ENCODE data around the gene CSTB. TPM values are rescaled to one million over a fixed set of nuclear protein-coding genes. Genes with fewer than 3 reads are reported as not detected.

CSTB gene
- total and polyA plus RNA-seq, 2 donors (not counting 3 experiments of a cell fraction or from before 2014, with no cell fraction given), result 65.8 to 83.7 TPM

- Histone ChIP-seq H3K4me3 (replicated peaks in 1 of 3; ENCODE audit: insufficient read depth in 1 of 3, low read depth in 1 of 3, low read length in 3 of 3) (no peak overlapping the region), H3K4me1 (ENCODE audit: control insufficient read depth, extremely low read depth, insufficient read depth, low read length) (peaks cover 4% of the 10 kb centered on the region), H3K9me3 (replicated peaks; ENCODE audit: control insufficient read depth, insufficient read depth, low read length) (no peaks in the 10 kb centered on the region), H4K20me1 (replicated peaks; ENCODE audit: control insufficient read depth, extremely low read depth, insufficient read depth, low read length) (no peaks in the 10 kb centered on the region), H3K4me2 (ENCODE audit: insufficient read depth, low read length) (no peak overlapping the region), H3K9ac (replicated peaks; ENCODE audit: extremely low read depth, insufficient read depth, low read length) (no peak overlapping the region), H3K27me3 (ENCODE audit: control insufficient read depth in 2 of 2, insufficient read depth in 2 of 2, low read length in 2 of 2) (no peaks in the 10 kb centered on the region), H3K27ac (ENCODE audit: insufficient read depth, low read depth, low read length) (no peak overlapping the region), H3K36me3 (ENCODE audit: control insufficient read depth in 2 of 2, extremely low read depth in 1 of 2, insufficient read depth in 2 of 2, low read length in 2 of 2) (peaks cover 0 to 19% of the 10 kb centered on the region in 2 experiments), H3K79me2 (ENCODE audit: control insufficient read depth, insufficient read depth, low read length) (no peaks in the 10 kb centered on the region), H2AFZ (ENCODE audit: low read depth, low read length) (no peak overlapping the region), H3K9me1 (replicated peaks; ENCODE audit: control insufficient read depth, extremely low read depth, insufficient read depth, low read length) (no peaks in the 10 kb centered on the region)
- FAIRE-seq (no peak), DNase-seq (ENCODE audit: low read depth, low spot score) (no peak)
- dilution Hi-C loops (cut with MboI; ENCODE audit: extremely low pct_ligation_motif_present, low sequenced_read_pairs), result no loop called here
- BruUV-seq (replicated peaks), result no TSS peak
- ChIA-PET CTCF (no interaction called here), POLR2A (no interaction called here)
- intact Hi-C loops (cut with micrococcal nuclease), result no loop called here
- TF ChIP-seq EZH2 (IDR thresholded peaks at IDR 0.05; ENCODE audit: borderline replicate concordance, low read depth, low read length, severe bottlenecking) (no peak), FOS (IDR thresholded peaks at IDR 0.05; ENCODE audit: borderline replicate concordance, insufficient read depth, low read length) (no peak), GATA2 (IDR thresholded peaks at IDR 0.05; ENCODE audit: insufficient read depth, insufficient read length, low read depth, low read length) (no peak), CTCF (IDR thresholded peaks at IDR 0.05; ENCODE audit: extremely low read depth in 1 of 2, insufficient read depth in 1 of 2, low read depth in 1 of 2, low read length in 2 of 2) (no peak), MAX (IDR thresholded peaks at IDR 0.05; ENCODE audit: insufficient read depth, insufficient read length) (no peak), MYC (IDR thresholded peaks at IDR 0.05; ENCODE audit: low read depth, low read length) (no peak), POLR2A (IDR thresholded peaks at IDR 0.05; ENCODE audit: low read depth, low read length) (no peak), POLR2AphosphoS5 (IDR thresholded peaks at IDR 0.05; ENCODE audit: insufficient read depth, low read depth, low read length) (no peak), JUN (IDR thresholded peaks at IDR 0.05; ENCODE audit: borderline replicate concordance, insufficient read depth, insufficient read length, low read depth) (no peak)
Observed at GRCh38 chr21:43806017-43806710, 30.1 kb upstream of the CSTB start.
